ENCODE data around the gene DKK3.

The DKK3 gene

GRCh38 chr11:12031856-12032544, 23.6 kb upstream of the DKK3 start:
- TF ChIP-seq, protein P1, sequence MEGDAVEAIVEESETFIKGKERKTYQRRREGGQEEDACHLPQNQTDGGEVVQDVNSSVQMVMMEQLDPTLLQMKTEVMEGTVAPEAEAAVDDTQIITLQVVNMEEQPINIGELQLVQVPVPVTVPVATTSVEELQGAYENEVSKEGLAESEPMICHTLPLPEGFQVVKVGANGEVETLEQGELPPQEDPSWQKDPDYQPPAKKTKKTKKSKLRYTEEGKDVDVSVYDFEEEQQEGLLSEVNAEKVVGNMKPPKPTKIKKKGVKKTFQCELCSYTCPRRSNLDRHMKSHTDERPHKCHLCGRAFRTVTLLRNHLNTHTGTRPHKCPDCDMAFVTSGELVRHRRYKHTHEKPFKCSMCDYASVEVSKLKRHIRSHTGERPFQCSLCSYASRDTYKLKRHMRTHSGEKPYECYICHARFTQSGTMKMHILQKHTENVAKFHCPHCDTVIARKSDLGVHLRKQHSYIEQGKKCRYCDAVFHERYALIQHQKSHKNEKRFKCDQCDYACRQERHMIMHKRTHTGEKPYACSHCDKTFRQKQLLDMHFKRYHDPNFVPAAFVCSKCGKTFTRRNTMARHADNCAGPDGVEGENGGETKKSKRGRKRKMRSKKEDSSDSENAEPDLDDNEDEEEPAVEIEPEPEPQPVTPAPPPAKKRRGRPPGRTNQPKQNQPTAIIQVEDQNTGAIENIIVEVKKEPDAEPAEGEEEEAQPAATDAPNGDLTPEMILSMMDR (conservative IDR thresholded peaks at IDR 0.05; ENCODE audit: low read depth) = no peak
- ChIA-PET CTCF (interaction anchor here (0.5 to 0.7 kb wide), 3 partner anchors 35 to 80 kb away, joined by 3 read pairs; no protein-coding TSS in a partner anchor), POLR2A (ENCODE audit: low non-redundant PET) (no interaction called here)
- H3K27ac ChIP-seq = no peak overlapping the region
- DNase-seq (ENCODE audit: low spot score) = no peak

- H3K27ac ChIP-seq = no peak overlapping the region
- POLR2A ChIA-PET (ENCODE audit: low non-redundant PET) = no interaction called here
- CTCF ChIA-PET = interaction anchor here (1.2 to 1.3 kb wide), 2 partner anchors 10 to 14 kb away, joined by 3 to 4 read pairs; no protein-coding TSS in a partner anchor
- TF ChIP-seq, protein P1 (conservative IDR thresholded peaks at IDR 0.05; ENCODE audit: low read depth) = no peak
- DNase-seq (ENCODE audit: low spot score) = peak; percentile 44
Measured at GRCh38 chr11:12029738-12030363, 21.4 kb upstream of the DKK3 start.

DNA sequence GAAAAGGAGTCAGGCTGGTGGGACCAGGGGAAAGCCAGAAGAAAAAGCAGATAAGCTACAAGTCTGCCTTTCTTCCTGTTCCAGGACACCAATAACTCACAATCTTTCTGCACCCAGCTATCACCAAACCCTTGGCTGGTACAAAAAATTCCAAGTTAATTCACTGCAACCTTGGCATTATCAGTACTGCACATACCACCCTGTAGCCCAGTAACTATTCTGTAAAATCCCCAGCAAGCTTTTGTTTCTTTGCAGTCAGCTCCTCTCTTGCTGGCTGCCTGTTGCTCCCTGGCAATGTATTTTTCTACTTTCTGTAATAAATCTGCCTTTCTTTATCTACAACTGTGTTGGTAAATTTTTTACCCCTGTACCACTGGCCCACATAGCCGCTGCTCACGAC, 20.7 kb upstream of the DKK3 start:
- no peak overlapping the region for H3K27ac ChIP-seq
- TF ChIP-seq, protein P1 (conservative IDR thresholded peaks at IDR 0.05; ENCODE audit: low read depth) = no peak
- CTCF ChIA-PET = interaction anchor here (1.3 kb wide), 1 partner anchor 15 kb away, joined by 4 read pairs; no protein-coding TSS in a partner anchor
- POLR2A ChIA-PET (ENCODE audit: low non-redundant PET) = no interaction called here
- DNase-seq (ENCODE audit: low spot score) = no peak

- H3K27ac ChIP-seq = no peak overlapping the region
- POLR2A ChIA-PET (ENCODE audit: low non-redundant PET) = no interaction called here
- TF ChIP-seq, protein P1 (conservative IDR thresholded peaks at IDR 0.05; ENCODE audit: low read depth) = no peak
- DNase-seq (ENCODE audit: low spot score) = no peak
- CTCF ChIA-PET = no interaction called here
Measured at GRCh38 chr11:12028303-12028702, 19.9 kb upstream of the DKK3 start.

- POLR2A ChIA-PET (ENCODE audit: low non-redundant PET) = no interaction called here
- TF ChIP-seq, protein P1 (conservative IDR thresholded peaks at IDR 0.05; ENCODE audit: low read depth) = no peak
- CTCF ChIA-PET = no interaction called here
- DNase-seq (ENCODE audit: low spot score) = no peak
- no peak overlapping the region for H3K27ac ChIP-seq
Measured at GRCh38 chr11:12026331-12027211, 18.1 kb upstream of the DKK3 start.

- H3K27ac ChIP-seq = no peak overlapping the region
- CTCF ChIA-PET = interaction anchor here (0.7 kb wide), 1 partner anchor 64 kb away, joined by 4 read pairs; no protein-coding TSS in a partner anchor
- POLR2A ChIA-PET (ENCODE audit: low non-redundant PET) = no interaction called here
- TF ChIP-seq, protein P1 (conservative IDR thresholded peaks at IDR 0.05; ENCODE audit: low read depth) = no peak
- DNase-seq (ENCODE audit: low spot score) = no peak
Measured at GRCh38 chr11:12024254-12024926, 16.0 kb upstream of the DKK3 start.
